H9 (cell line): Measurements from ENCODE around the gene OAS3. TPM values are rescaled to one million over a fixed set of nuclear protein-coding genes. Genes with fewer than 3 reads are reported as not detected.

Experiments
- DNase-seq: peaks from one replicate; pipeline ENCODE4 v3.0.0-alpha.2; 2017
- H2AFZ ChIP-seq: one replicate; pipeline ENCODE4 v1.6.1; 2013; ENCODE audit warnings: mild to moderate bottlenecking, low read length, control low read depth, moderate library complexity
- H2AK5ac ChIP-seq: 2 replicates; pipeline ENCODE4 v1.6.1; 2013; ENCODE audit warnings: low read length, control low read depth, mixed read lengths; ENCODE audit not compliant: insufficient read length
- H2BK120ac ChIP-seq: one replicate; pipeline ENCODE4 v1.6.1; 2013; ENCODE audit warnings: low read depth, mild to moderate bottlenecking, low read length, control low read depth, inconsistent platforms; ENCODE audit not compliant: poor library complexity, severe bottlenecking
- H2BK12ac ChIP-seq: 2 replicates; pipeline ENCODE4 v1.6.1; 2013; ENCODE audit warnings: low read length, control low read depth, mixed read lengths, low read depth; ENCODE audit not compliant: insufficient read length
- H2BK15ac ChIP-seq: 2 replicates; pipeline ENCODE4 v1.6.1; 2013; ENCODE audit warnings: low read depth, low read length, control low read depth
- H2BK20ac ChIP-seq: one replicate; pipeline ENCODE4 v1.6.1; 2013; ENCODE audit warnings: low read depth, mild to moderate bottlenecking, low read length, control low read depth, inconsistent platforms; ENCODE audit not compliant: poor library complexity, severe bottlenecking
- H2BK5ac ChIP-seq: 2 replicates; pipeline ENCODE4 v1.6.1; 2013; ENCODE audit warnings: low read length, control low read depth, mixed read lengths; ENCODE audit not compliant: insufficient read length
- H3K14ac ChIP-seq: 2 replicates; pipeline ENCODE4 v1.6.1; 2013; ENCODE audit warnings: low read length, control low read depth; ENCODE audit not compliant: insufficient read depth
- H3K18ac ChIP-seq: 2 replicates; pipeline ENCODE4 v1.6.1; 2013; ENCODE audit warnings: low read depth, mild to moderate bottlenecking, mixed read lengths, low read length, control low read depth; ENCODE audit not compliant: insufficient read length
- H3K23ac ChIP-seq: 2 replicates; pipeline ENCODE4 v1.6.1; 2013; ENCODE audit warnings: low read length, control low read depth, mixed read lengths, low read depth; ENCODE audit not compliant: insufficient read length
- H3K23me2 ChIP-seq: 2 replicates; pipeline ENCODE4 v1.6.1; 2013; ENCODE audit warnings: low read depth, mild to moderate bottlenecking, mixed read lengths, low read length, control low read depth; ENCODE audit not compliant: insufficient read length, poor library complexity, severe bottlenecking
- H3K27ac ChIP-seq: 2 replicates; pipeline ENCODE4 v1.5.1; 2013; ENCODE audit warnings: low read length, control low read depth, mixed read lengths, low read depth; ENCODE audit not compliant: insufficient read length
- H3K27me3 ChIP-seq: 2 replicates; pipeline ENCODE4 v1.6.1; 2013; ENCODE audit warnings: low read length, control low read depth, inconsistent platforms; ENCODE audit not compliant: insufficient read depth
- H3K4ac ChIP-seq: 2 replicates; pipeline ENCODE4 v1.6.1; 2013; ENCODE audit warnings: low read depth, mild to moderate bottlenecking, control low read depth, inconsistent platforms, low read length, moderate library complexity
- H3K4me1 ChIP-seq: 2 replicates; pipeline ENCODE4 v1.6.1; 2013; ENCODE audit warnings: low read length, control low read depth, inconsistent platforms; ENCODE audit not compliant: insufficient read depth
- H3K4me2 ChIP-seq: 2 replicates; pipeline ENCODE4 v1.6.1; 2013; ENCODE audit warnings: low read length, control low read depth, mixed read lengths; ENCODE audit not compliant: insufficient read length, insufficient read depth
- H3K56ac ChIP-seq: 2 replicates; pipeline ENCODE4 v1.6.1; 2013; ENCODE audit warnings: low read depth, mild to moderate bottlenecking, mixed read lengths, low read length, control low read depth; ENCODE audit not compliant: insufficient read length
- H3K79me1 ChIP-seq: 2 replicates; pipeline ENCODE4 v1.6.1; 2013; ENCODE audit warnings: low read depth, mild to moderate bottlenecking, moderate library complexity, low read length, control low read depth, inconsistent platforms; ENCODE audit not compliant: insufficient read depth, poor library complexity, severe bottlenecking
- H3K79me2 ChIP-seq: 2 replicates; pipeline ENCODE4 v1.6.1; 2013; ENCODE audit warnings: low read length, control low read depth, inconsistent platforms; ENCODE audit not compliant: insufficient read depth
- H3K9ac ChIP-seq: 2 replicates; pipeline ENCODE4 v1.6.1; 2013; ENCODE audit warnings: low read length, control low read depth, mixed read lengths; ENCODE audit not compliant: insufficient read length; ENCODE audit errors: extremely low read depth
- H3K9me3 ChIP-seq: one replicate; pipeline ENCODE4 v1.6.1; 2013; ENCODE audit warnings: low read depth, low read length, inconsistent platforms; ENCODE audit not compliant: control insufficient read depth
- H3T11ph ChIP-seq: one replicate; pipeline ENCODE4 v1.6.1; 2013; ENCODE audit warnings: mild to moderate bottlenecking, low read length, control low read depth, inconsistent platforms
- H4K20me1 ChIP-seq: one replicate; pipeline ENCODE4 v1.6.1; 2013; ENCODE audit not compliant: control insufficient read depth, insufficient read length, insufficient read depth
- H4K5ac ChIP-seq: 2 replicates; pipeline ENCODE4 v1.6.1; 2013; ENCODE audit warnings: low read depth, mild to moderate bottlenecking, mixed read lengths, low read length, control low read depth; ENCODE audit not compliant: insufficient read length
- H4K8ac ChIP-seq: replicated peaks from 2 replicates; pipeline ENCODE4 v1.6.1; 2013; ENCODE audit warnings: low read length, control low read depth, mixed read lengths, low read depth; ENCODE audit not compliant: insufficient read length
- H4K91ac ChIP-seq: 2 replicates; pipeline ENCODE4 v1.6.1; 2013; ENCODE audit warnings: low read depth, mild to moderate bottlenecking, moderate library complexity, mixed read lengths, low read length, control low read depth; ENCODE audit not compliant: insufficient read length
- H3K27ac Mint-ChIP-seq, 3 experiments: 2 replicates in 2 of 3; 3 replicates in 1 of 3; pipeline ENCODE4 v1.8.0; 2020 to 2021; ENCODE audit warnings: mixed read lengths in 3 of 3, mild to moderate bottlenecking in 1 of 3, moderate library complexity in 1 of 3
- H3K27me3 Mint-ChIP-seq: 2 replicates; pipeline ENCODE4 v1.8.0; 2021; ENCODE audit warnings: low read depth, mild to moderate bottlenecking, moderate library complexity, mixed read lengths
- H3K36me3 Mint-ChIP-seq, 3 experiments: 2 replicates in 2 of 3; 3 replicates in 1 of 3; pipeline ENCODE4 v1.8.0; 2020 to 2021; ENCODE audit warnings: low read depth in 3 of 3, mixed read lengths in 3 of 3; ENCODE audit not compliant: insufficient read depth in 1 of 3
- H3K4me1 Mint-ChIP-seq, 2 experiments: 2 replicates each; pipeline ENCODE4 v1.8.0; 2020; ENCODE audit warnings: mixed read lengths in 2 of 2
- H3K4me3 Mint-ChIP-seq, 2 experiments: 2 replicates in 1 of 2; 3 replicates in 1 of 2; pipeline ENCODE4 v1.8.0; 2020 to 2021; ENCODE audit warnings: mild to moderate bottlenecking in 2 of 2, mixed read lengths in 2 of 2, moderate library complexity in 1 of 2
- H3K9me3 Mint-ChIP-seq, 2 experiments: 2 replicates in 1 of 2; 3 replicates in 1 of 2; pipeline ENCODE4 v1.8.0; 2020; ENCODE audit warnings: mild to moderate bottlenecking in 2 of 2, mixed read lengths in 2 of 2, moderate library complexity in 1 of 2
- CTCF ChIP-seq: fragments of 200-600 bp; sonication (generic); conservative IDR thresholded peaks from 3 replicates; pipeline ENCODE4 v1.8.0; 2021; ENCODE audit warnings: antibody characterized with exemption, mild to moderate bottlenecking
- WGBS: extraction: QIAGEN DNeasy Blood & Tissue Kit; methylation state at CpG from one replicate; pipeline ENCODE4 v1.1.7; 2013; ENCODE audit warnings: missing lambda C conversion rate, low lambda C conversion rate, mixed read lengths; ENCODE audit not compliant: insufficient read length; ENCODE audit errors: extremely low coverage; 5-methylcytosine and 5-hydroxymethylcytosine counted together
- total RNA-seq: library from RNA; stranded (reverse); gene quantifications from 2 replicates; pipeline ENCODE4 v1.2.1, GENCODE V29; 2021

Gene OAS3
- total RNA-seq, 1 experiment from 2014 or later, result 0.81 TPM

GRCh38 chr12:112973818-112974231 is 35.6 kb downstream of the OAS3 start:
- Histone ChIP-seq H3K56ac (no peak overlapping the region), H3K23ac (no peak overlapping the region), H3K4ac (no peak overlapping the region), H2BK12ac (no peak overlapping the region), H4K5ac (no peak overlapping the region), H4K8ac (no peak overlapping the region), H3K79me2 (no peaks in the 10 kb centered on the region), H3K27me3 (no peaks in the 10 kb centered on the region), H2BK120ac (no peak overlapping the region), H3K23me2 (no peaks in the 10 kb centered on the region), H3K14ac (no peak overlapping the region), H3K9ac (no peak overlapping the region), H4K91ac (no peak overlapping the region), H2BK15ac (no peak overlapping the region), H3K18ac (no peak overlapping the region), H3K4me2 (no peak overlapping the region), H3T11ph (no peak overlapping the region), H4K20me1 (no peaks in the 10 kb centered on the region), H2BK20ac (no peak overlapping the region), H3K9me3 (no peaks in the 10 kb centered on the region), H3K79me1 (no peaks in the 10 kb centered on the region), H3K27ac (no peak overlapping the region), H2AK5ac (no peak overlapping the region), H3K4me1 (no peaks in the 10 kb centered on the region; the same call in 1 of the 2 replicates), H2BK5ac (no peak overlapping the region), H2AFZ (no peak overlapping the region)
- peaks cover 0 to 7% of the 10 kb centered on the region in 2 experiments; a peak in 2 of 4 replicates for H3K4me1 Mint-ChIP-seq
- H3K27me3 Mint-ChIP-seq, result peaks cover 6% of the 10 kb centered on the region
- H3K36me3 Mint-ChIP-seq, result no peaks in the 10 kb centered on the region
- TF ChIP-seq CTCF, result no peak
- H3K4me3 Mint-ChIP-seq, result no peak overlapping the region
- WGBS, result no CpG with 5 or more reads among the region's 5 CpGs
- H3K9me3 Mint-ChIP-seq, result no peaks in the 10 kb centered on the region
- H3K27ac Mint-ChIP-seq, result no peak overlapping the region
- DNase-seq, result no peak
